GM19452 (cell line): Measurements from ENCODE around the gene NID1.

Source experiments
- ATAC-seq: cut with Tn5 transposase; IDR thresholded peaks from one replicate; pipeline ENCODE4 v1.9.1; 2021; ENCODE audit not compliant: unreplicated experiment

NID1 gene

GRCh38 chr1:236067854-236068454 is 3.1 kb upstream of the NID1 start:
- no peak for ATAC-seq

DNA sequence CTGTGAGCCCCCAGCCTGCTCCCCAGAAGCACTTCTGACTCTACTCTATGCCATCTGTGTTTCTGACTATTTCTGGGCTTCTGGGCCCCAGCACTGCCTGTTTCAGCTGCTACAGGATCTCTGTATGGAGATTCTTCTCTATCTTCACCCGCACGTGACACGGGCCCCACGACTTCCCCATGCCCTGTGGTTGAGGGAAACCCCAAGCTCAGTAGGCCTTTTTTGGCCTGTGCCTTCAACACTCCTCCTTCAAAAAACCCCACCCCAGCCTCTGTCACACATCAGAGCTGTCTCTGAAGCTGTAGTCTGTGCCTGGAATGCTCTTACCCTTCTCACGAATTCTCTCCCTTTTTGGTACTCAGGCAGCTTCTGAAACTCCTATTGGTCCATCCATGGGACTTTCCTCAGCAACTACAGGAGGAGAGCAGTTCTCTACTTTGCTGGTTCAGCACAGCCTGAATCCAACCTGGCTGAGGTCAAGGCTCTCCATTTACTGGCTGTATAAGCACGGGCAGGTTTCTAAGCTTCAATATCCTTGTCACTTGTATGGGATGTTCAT is 2.0 kb upstream of the NID1 start:
- peak; percentile 65 for ATAC-seq

DNA sequence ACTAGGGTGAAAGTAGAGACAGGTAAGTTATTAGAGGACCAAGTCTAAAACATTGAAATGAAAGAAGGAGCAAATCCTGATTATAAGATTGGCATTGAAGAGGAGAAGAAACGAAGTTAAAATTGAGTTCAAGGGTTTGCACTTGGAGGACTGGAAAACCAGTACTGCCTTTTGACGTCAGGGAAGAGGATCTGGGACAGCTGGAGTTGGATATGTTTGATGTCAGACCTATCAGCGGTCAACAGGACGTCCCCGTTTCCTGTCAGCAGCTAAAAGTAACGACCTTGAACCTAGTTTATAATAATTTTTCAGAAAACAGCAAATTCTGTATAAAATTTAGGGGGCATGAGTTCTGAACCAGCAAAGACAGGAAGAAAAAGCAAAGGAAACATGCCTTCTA is 1.2 kb upstream of the NID1 start:
- ATAC-seq: no peak

DNA sequence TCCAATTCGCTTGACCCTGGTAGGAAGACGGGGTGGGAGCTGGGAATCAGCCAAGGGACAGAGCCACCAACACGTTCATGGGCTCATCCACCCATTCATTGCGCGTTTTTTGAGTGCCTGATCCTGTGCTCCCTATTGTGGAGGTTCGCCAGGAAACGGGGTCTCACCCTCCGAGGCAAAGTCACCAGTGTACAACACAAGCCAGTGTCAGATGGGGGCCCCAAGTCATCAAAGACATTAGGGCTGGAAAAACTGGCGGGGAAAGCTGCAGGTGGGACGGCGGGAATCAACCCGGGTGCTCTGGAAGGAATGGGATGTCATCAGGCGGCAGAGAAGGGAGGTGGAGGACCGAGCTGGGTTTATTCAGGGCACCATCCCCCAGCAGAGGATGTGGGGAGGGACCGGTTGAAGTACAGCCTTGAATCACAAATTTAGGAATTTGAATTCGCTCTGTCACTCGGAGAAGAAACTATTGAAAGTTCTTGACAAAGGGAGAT is 667 bp upstream of the NID1 start:
- ATAC-seq: no peak

GRCh38 chr1:236063919-236064673 is 794 bp downstream of the NID1 start:
- ATAC-seq: no peak

DNA sequence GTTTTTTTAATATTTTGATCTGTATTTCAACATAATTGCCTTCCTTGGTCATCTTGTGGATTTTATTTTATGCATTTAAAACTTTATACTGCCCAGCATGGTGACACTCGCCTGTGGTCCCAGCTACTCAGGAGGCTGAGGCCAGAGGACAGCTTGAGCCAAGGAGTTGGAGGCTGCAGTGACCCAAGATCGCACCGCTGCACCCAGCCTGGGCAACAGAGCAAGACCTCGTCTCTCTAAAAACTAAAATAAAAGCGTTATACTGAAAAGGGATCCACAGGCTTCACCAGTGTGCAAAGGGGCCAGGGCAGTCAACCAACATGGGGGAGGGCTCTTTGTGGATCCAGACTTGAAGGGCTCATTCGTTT is 1.4 kb downstream of the NID1 start:
- ATAC-seq: no peak

GRCh38 chr1:236060286-236060685 is 4.6 kb downstream of the NID1 start:
- ATAC-seq: no peak

- no peak for ATAC-seq
Measured at GRCh38 chr1:236059011-236059410, 5.9 kb downstream of the NID1 start.

- peak; percentile 84 for ATAC-seq
Measured at GRCh38 chr1:236058141-236058934, 6.6 kb downstream of the NID1 start.

GRCh38 chr1:236057546-236057945 is 7.3 kb downstream of the NID1 start:
- no peak for ATAC-seq

DNA sequence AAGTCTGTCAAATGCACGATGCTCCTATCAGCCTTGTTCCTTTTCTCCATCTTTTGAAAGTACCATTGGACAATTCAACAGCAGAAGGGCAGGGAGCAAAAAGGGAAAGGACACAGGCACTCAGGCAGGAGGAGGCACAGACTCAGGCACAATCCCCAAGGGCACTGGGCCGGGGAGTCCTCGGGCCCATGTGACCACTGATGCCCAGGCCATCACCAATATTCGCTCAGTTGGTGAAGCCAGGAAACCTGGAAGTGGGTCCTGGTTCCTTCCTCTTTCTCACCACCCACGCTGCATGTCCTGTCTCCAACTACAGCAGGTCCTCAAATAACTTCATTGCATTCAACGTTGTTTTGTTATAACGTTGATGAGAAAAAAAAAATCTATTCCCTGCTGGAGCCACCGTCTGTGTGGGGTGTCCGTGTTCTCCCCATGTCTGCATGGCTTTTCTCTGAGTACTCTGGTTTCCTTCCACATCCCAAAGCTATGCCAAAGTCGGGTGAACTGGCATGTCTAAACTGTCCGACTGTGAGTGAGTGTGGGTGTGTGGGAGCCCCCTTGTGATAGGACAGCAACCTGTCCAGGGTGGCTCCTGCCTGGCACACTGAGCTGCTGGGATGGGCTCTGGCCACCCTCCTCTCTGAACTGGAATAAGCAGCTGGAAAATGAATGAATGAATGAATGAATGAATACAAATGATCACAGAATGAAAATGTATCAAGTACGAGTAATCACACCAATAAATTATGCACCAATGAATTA is 12.5 kb downstream of the NID1 start:
- no peak for ATAC-seq

DNA sequence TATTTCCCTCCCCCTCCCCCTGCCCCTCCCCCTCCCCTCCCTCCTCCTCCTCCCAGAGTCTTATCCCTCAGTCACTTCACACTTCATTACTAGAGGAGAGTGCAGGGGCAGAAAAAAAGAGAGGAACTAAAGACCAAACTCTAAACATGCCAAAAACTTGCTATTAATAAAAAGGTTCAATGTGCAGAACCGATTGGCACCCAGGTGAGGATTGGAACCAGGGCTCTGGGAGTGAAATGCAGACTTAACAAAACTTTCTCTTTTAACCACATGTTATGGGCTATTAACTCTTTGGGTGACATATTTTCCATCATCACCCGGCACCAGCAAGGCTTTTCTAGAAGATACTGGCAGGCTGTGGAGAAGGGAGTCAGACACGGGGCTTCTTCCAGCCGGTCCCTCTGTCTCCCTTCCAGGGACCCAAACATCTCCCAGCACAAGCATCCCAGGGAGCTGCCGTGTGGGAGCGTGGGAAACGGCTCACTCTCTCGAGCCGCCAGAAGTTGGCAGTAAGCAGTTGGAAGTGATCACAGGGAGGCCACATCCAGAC is 13.6 kb downstream of the NID1 start:
- no peak for ATAC-seq

GRCh38 chr1:236045771-236046170 is 19.1 kb downstream of the NID1 start:
- ATAC-seq: no peak

GRCh38 chr1:236044341-236044740 is 20.5 kb downstream of the NID1 start:
- ATAC-seq: no peak

DNA sequence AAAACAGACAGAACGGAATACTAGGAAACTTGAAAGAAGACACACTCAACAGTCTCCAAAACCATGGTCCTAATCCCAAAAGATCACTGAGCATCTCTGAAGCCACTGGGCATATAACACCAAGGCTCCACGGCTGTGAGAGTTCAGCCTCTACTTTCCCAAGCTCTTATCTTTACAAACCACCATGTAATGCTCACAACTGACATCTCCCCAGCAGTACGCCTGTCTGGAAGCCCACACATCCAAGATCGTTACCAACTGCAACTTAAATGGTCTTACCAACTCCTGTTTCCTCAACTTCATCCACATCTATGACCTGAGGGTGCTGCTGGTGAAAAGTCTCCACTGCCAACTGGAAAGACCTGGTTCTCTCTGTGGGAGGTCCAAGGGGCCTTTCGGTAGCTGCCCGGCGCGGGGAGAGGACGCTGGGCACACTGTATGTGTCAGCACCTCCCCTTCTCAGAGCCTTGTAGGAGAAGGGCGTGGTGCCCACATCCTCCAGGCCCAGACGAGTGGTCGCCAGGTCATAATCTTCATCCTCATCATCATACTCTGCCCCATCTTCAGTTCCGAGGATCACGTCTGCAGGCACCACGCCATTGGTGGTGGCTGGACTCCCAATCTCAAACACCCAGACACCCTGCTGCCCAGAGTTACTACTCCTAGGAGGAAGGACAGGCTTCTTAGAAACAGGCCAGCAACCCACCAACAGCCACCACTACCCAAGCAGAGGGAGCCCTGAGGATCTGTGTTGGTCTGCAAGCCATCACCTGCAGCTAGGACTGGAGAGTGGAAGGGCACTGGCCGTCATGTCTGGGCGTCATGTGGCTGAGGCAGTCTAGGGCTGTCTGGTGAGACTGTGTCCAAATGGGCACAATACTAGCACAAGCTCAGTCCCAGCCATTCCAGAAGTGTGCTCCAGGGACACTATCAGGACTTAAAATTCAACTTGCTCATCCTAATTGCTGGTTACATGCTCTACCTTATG is 23.0 kb downstream of the NID1 start:
- no peak for ATAC-seq

DNA sequence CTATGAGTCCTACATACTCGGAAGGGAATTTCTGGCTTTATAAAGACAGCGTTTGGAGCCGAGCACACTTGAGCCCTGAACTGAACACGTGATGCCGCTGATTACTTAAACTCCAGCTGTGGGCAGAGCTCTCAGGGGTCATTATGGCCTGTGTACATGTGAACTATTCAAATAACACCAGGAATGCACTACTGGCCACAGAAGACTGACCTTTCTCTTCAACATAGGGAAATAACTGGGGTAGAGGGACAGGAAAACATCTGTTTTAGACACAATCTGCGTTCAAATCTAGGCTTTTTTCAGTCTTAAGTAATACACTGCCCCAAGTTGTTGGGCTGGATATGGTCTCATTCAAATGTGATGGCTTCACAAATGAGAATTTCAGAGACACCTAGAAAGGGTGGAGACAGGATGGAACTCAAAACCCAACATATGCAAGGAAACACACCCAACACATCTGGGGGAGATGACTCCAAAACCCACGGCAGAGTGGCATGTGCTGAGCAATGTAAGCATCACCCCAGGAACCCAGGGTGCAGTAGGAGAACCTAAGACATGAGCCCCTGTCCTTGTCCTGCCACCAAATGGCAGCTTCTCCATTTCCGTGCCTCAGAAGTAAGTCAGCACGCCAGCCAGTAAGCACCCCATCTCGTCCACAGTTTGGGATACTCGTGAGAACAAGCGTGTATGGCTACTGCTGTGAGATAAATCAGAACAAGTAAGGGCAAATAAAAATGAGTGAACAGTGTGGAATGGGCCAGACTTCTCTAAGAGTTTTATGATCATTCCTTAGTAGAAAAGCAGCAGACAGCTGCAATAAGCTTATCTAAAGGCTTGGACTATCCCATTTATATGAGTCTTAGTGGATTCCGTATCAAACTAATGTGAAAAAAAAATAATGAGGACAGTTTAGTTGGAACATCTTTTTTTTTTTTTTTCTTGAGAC is 24.9 kb downstream of the NID1 start:
- no peak for ATAC-seq

- ATAC-seq: no peak
Measured at GRCh38 chr1:236038034-236038433, 26.9 kb downstream of the NID1 start.

- ATAC-seq: no peak
Measured at GRCh38 chr1:236035681-236036101, 29.2 kb downstream of the NID1 start.
